A549 treated with DMSO at 1 μM for 4 hours (cell line): Measurements from ENCODE around the gene LBX2. TPM values are rescaled to one million over a fixed set of nuclear protein-coding genes. Genes with fewer than 3 reads are reported as not detected.

Source experiments
- total RNA-seq: library from RNA; stranded (reverse); fragments of 200-300 nt; extraction: Qiagen RNA extraction; gene quantifications from 5 replicates; pipeline ENCODE4 v1.2.3, GENCODE V29; 2022; ENCODE audit warnings: low read depth

The LBX2 gene, protein sequence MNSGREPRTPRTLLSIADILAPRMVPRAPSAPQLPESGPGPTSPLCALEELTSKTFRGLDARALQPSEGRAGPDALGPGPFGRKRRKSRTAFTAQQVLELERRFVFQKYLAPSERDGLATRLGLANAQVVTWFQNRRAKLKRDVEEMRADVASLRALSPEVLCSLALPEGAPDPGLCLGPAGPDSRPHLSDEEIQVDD
- total RNA-seq: 3.5 to 4.6 TPM (median 4.1 TPM) in 5 replicates

DNA sequence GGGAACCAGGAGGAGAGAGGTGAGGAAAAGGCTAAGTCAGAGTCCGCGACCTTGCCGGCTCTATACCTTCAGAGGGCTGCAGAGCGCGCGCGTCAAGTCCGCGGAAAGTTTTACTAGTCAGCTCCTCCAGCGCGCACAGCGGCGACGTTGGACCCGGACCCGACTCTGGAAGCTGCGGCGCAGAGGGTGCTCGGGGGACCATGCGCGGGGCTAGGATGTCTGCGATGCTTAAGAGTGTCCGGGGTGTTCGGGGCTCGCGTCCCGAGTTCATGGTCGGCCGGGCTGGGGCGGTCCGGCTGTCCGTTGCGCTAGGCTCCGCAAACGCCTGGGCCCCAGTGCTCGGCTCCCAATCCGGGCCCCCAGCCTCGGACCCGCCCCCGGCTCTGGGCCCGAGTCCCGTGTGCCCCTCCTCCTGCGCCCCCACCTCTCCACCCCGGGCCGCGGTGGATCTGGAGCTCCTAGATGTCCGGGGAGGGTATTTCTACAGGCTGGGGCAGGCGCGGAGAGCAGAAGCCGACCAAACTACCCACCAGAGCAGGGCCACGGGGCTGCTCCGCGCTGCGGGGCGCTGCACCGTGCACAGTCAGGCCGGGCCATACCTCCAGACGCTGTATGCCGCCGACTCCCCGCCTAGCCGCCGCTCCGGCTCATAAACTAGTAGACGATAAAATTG lies at the start of gene LBX2:
Gene LBX2, minus strand, starts transcription at position 337 of the 673 bp plus-strand sequence. Its CDS starts 66 bp downstream, at position 271.

DNA sequence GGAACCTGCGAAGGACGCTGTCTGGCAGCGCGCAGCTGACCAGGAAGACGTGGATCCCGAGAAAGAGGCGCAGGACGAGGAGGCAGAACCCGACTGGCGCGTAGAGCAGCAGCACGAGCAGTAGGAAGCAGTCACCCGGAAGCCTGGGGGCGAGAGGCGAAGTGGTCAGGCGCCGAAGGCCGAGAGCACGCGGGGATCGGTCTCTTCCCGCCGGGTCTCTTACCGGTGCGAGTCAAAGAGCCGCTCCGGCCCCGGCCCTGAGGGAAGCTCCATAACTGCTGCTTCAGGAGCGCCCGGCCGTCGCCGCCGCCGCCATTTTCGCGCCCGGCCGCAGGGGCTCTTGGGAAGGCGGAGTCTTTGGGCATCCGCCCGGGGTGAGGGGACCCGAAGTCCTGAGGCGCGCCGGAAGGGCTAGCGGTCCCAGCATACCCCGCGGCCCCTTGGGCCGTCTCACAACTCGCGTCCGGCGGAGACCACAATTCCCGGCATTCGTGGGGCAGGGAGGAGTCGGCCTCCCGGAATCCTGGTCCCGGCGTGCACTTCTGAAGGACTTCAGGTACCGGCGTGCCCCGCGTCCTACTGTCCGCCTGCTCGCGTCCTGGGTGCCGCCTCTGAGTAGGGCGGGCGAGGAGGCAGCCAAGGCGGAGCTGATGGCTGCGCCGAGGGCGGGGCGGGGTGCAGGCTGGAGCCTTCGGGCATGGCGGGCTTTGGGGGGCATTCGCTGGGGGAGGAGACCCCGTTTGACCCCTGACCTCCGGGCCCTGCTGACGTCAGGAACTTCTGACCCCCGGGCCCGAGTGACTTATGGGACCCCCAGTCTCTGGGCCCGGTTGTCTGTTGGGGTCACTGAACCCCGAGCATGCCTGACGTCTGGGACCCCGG lies 30.2 kb upstream of the LBX2 start, which contains the start of the genes AUP1 and HTRA2:
Gene AUP1, minus strand, starts transcription at position 350 of the 882 bp plus-strand sequence. Its CDS starts 77 bp downstream, at position 273.
Gene HTRA2, plus strand, starts transcription at position 577 of the 882 bp plus-strand sequence. Its CDS starts 74 bp downstream, at position 651.

DNA sequence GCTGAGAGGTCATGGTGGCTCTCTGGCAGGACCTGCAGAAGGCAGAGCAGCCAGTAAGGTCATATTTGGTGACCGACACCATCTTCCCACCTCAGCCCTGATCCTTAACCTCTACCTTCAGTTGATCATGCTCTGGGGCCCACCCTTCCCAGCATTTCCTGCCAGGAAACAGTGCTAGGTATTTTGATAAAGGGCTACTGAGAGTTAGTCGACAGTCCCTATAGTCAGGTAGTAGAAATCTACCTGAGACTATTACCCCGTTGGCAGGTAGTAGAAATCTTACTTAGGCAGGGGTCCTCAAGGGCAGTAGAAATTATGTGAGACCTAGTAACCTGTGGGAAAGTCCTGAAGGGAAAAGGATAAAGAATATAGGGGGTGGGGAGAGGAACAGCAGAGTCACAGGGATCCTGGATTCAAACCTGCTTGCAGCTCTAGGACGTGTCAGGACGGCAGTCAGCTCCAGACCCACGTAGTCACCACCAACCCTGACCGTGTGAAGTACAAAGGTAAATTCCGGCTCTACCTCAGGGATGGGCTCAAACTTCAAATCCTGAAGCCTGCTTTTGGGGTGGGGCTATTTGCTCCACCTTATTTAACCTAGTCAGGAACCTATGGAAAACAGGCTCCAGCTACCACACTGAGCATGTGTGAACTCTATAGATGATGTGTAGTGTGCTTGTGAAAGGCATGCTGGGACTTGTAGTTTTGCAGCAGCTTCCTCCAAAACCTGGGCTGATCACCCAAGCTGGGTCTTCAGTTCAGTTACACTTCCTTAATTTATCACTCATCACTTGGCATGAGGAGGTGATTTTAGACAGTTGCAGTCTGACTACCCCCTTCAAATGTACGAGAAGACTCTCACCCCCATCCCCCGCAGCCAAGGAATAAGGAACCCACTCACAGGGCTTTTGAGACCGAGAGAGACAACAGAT lies 26.6 kb upstream of the LBX2 start, which contains the start of gene DQX1:
Gene DQX1, minus strand, starts transcription at position 515 of the 932 bp plus-strand sequence. Its CDS starts 502 bp downstream, at position 13.

DNA sequence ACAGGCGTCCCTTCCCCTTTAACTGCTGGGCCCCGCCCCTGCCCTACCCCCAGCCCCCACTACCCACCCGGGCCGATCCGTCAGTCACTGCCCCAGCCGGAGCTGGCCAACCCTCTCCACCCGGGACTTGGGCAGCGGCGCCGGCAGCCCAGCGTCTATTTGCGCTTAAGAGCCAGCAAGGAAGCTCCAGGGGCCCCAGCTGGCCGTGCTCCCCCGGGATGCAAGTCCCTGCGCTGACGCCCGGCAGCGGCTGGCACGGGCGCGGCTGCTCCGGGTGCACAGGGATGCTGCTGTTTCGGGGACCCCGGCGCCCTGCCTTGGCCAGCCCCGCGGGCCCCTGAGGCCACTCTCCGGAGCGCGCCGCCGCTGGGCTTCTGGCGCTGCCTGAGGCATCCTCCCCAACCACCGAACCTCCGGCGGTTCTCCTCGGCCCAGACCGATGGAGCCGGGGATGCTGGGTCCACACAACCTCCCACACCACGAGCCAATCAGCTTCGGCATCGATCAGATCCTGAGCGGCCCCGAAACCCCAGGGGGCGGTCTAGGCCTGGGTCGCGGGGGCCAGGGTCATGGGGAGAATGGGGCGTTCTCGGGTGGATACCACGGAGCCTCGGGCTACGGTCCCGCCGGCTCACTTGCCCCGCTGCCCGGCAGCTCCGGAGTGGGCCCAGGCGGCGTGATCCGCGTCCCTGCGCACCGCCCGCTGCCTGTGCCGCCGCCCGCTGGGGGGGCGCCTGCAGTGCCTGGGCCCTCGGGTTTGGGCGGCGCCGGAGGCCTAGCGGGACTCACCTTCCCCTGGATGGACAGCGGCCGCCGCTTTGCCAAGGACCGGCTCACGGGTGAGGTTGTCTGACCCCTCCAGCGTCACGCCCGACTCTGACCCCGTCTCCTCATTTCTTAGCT lies 15.2 kb upstream of the LBX2 start, which contains the start of gene TLX2:
Gene TLX2, plus strand, starts transcription at position 83 of the 903 bp plus-strand sequence. Its CDS starts 357 bp downstream, at position 440.

DNA sequence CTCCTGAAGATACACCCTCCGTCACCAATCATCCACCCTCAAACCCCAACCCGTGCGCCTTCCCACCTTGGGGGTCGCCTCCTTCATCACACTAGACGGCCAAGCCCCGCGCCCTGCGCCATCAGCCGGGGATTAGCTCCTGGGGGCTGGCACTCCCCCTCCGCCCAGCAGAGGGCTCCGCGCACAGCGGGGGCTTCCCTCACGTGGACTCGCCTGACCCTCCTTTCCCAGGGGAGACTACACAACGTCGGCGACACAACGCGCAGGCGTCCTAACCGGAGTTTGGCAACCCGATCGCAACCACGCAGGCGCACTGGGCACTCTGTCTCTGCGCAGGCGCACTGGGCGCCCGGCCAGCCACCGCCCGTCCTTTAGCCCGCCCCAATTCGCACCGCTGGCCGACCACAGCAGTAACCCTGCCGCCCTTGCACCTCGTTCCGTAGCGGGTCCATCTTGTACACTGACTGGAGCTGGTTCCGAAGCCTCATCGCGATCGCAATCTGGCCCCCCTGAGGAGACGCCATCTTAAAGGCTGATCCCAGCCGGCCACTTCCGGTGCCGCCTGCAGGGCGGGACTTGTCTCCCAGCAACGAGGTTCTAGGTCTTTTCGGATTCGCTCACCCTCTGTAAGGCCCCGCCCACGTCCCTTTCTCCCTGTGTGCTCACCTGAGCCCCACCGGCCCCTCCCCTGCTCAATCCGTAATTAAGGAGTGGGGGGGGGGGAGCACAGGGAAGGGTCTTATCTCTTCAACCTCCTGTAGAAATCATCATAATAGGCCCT lies 7.9 kb upstream of the LBX2 start, which contains the start of gene PCGF1:
Gene PCGF1, minus strand, starts transcription at position 551 of the 781 bp plus-strand sequence. Its CDS starts 27 bp downstream, at position 524.

DNA sequence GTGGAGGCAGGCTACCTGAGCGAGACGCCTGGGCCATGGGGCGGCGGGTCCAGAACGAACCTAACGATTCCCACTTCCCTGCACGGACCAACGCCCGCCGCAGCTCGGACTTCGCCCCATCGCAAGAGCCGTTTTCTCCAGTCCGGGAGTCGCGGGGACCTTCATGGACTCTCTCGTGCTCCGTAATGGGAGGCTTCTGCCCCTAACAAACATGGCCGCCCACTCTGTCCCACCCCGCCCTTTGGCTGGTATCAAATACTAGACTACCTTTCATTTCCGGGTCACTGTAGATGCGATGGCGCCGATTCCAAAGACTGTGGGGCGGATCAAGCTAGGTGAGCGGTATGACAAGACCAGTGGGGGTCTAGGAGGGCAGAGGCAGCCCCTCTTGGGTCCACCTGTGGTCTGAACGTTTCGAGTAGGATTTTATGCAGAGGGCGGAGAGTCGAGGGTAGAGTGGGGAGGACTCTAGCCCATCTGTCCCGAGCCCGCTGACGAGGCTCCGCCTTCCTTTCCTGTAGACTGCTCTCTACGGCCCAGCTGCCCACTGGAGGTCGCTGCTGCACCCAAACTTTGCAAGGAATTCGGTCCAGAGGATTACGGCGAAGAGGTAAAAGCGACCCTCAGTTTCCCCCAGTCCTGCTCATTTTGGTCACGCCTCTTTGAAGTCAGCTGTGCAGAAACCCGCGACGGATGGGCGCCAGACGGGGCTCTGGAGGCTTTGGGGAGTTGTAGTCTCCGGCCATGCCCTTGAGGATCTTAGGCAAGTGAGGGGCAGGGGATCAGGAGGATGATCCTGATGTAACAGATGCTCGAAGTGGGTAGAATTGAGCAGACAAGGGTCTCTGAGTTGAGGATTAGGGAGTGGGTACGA lies 16.4 kb downstream of the LBX2 start, which contains the start of the genes CCDC142 and TTC31:
Gene CCDC142, minus strand, starts transcription at position 198 of the 874 bp plus-strand sequence. Its CDS starts 161 bp downstream, at position 37.
Gene TTC31, plus strand, starts transcription at position 281 of the 874 bp plus-strand sequence. Its CDS starts 15 bp downstream, at position 296.

DNA sequence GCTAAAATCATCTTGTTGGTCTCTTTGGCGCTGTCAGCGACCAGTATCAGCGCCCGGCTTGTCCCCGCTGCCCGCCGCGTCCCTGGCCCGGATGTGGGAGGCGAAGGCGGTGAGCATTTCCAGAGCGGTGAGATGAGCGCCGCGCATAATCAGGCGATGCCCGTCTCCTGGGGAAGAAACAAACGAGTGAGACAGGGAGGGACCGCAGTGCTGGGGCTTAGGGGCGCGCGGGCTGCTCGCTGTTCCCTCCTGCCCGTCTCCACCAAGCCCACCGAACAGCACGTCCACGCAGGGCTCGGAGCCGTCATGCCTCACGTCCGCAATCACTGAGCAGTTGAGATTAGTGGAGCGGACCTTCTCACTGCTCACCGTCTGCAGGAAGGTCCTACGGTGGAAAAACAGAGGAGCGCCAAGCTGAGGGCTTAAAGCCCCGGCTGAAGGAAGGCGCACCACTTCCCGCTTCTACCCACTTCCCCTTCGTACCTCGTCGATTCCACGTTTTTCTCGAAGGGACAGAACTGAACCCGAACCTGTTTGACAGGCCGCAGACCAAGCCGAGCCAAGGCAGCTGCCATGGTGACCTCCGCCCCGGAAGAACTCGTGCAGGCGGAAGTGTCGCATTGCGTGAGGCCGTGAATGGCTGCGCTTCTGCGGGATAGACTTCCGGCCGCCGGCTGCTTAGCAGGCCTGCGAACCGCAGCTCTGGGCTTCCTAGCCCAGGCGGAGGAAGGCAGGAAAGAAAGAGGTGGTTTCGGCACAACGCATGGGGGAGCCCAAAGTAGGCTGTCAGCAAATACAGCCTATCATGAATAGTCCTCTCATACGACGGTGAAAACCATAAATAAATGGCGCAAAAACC lies 27.1 kb downstream of the LBX2 start, which contains the start of gene MRPL53:
Gene MRPL53, minus strand, starts transcription at position 595 of the 859 bp plus-strand sequence. Its CDS starts 20 bp downstream, at position 575.

DNA sequence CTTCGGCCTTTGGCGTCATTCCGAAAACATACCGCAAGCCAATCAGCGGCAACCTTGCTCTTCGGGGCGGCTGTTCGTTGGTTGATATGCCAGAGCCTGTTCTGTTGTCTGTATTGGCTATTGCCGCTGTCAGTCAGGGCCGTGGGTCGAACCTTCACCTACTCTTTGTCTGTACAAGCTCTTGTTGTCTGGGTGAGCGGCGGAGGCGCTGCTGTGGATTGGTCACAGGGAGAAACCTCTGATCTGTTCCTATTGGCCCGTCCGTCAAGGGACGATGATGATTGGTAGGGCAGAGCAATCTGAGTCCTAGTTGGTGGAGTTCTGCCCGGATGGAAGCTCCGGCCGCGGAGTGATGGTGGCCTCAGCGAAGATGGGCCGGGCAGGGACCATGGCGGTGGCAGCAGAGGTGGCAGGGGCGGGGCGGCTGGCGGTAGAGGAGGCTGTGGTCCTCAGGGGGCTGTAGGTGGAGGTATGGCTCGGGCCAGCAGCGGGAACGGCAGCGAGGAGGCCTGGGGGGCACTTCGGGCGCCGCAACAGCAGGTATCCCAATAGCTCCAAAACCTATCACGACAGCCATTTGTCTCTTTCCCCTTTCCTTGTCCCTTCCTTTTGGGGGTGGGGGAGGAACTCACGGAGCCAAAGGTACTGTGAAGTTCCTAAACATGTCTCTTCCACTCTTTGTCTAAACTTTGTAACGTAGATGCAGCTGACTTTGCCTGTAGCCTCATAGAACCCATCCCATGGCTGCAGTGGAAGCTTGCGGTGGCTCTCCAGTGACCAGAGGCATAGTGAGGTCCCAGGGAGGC lies 41.1 kb downstream of the LBX2 start, which contains the start of gene WBP1:
Gene WBP1, plus strand, starts transcription at position 307 of the 806 bp plus-strand sequence. Its CDS starts 165 bp downstream, at position 472.

DNA sequence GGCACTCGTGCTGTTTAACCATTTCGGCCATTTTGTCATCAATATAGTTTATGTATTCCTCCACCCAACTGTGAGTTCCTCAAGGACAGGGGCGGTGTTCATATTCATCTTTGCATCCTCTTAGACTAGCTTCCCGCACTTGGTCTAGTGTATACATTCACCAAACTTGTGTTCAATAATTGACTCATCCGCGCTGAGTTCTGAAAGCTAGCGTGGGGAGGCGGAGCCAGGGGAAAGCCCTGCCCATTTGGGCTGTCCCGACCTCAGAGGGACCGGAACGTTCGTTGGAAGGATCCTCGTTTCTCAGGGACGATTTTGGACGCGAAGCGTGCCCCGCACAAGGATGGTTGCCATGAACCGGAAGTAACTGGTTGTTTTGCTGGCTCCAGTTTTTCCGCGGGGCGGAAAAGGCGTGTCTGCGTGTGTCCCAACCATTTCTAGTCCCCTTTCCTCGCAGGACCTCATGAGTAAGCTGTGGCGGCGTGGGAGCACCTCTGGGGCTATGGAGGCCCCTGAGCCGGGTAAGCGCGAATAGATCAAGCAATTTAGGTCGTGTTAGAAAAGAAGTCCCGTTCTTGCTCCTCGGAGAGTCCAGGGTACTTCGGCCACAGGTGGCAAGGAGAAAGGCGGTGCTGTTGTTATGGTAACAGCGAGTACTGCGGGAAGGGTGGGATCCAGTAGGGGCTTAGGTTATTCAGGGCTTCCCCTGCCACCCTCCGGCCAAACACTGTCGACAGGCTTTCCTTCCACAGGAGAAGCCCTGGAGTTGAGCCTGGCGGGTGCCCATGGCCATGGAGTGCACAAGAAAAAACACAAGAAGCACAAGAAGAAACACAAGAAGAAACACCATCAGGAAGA lies 44.5 kb downstream of the LBX2 start, which contains the start of gene INO80B:
Gene INO80B, plus strand, starts transcription at position 434 of the 858 bp plus-strand sequence. Its CDS starts 30 bp downstream, at position 464.

Other genes starting within 250 kb of the LBX2 start
- 0.18 to 0.41 TPM (median 0.28 TPM) in 5 replicates for gene SLC4A5, start 156.2 kb downstream of the LBX2 start, total RNA-seq
- 111 to 159 TPM (median 138 TPM) in 5 replicates for gene DCTN1, start 119.3 kb downstream of the LBX2 start, total RNA-seq
- gene C2orf81, start 78.0 kb downstream of the LBX2 start, total RNA-seq: 3.2 to 4.4 TPM (median 3.2 TPM) in 5 replicates
- 77.2 to 88.4 TPM (median 80.7 TPM) in 5 replicates for gene WDR54, start 77.9 kb downstream of the LBX2 start, total RNA-seq
- gene RTKN, start 57.7 kb downstream of the LBX2 start, total RNA-seq: 19.2 to 28.0 TPM (median 20.7 TPM) in 5 replicates
- 39.5 to 51.7 TPM (median 48.4 TPM) in 5 replicates for gene INO80B, start 44.5 kb downstream of the LBX2 start, total RNA-seq
- gene WBP1, start 41.2 kb downstream of the LBX2 start, total RNA-seq: 52.9 to 81.9 TPM (median 75.1 TPM) in 5 replicates
- 37.8 to 51.9 TPM (median 50.9 TPM) in 5 replicates for gene MOGS, start 34.2 kb downstream of the LBX2 start, total RNA-seq
- gene MRPL53, start 26.9 kb downstream of the LBX2 start, total RNA-seq: 105 to 147 TPM (median 128 TPM) in 5 replicates
- gene CCDC142, start 16.6 kb downstream of the LBX2 start, total RNA-seq: 10.8 to 16.3 TPM (median 14.3 TPM) in 5 replicates
- 14.8 to 19.3 TPM (median 17.3 TPM) in 5 replicates for gene TTC31, start 16.5 kb downstream of the LBX2 start, total RNA-seq
- 28.2 to 39.3 TPM (median 31.9 TPM) in 5 replicates for gene PCGF1, start 8.1 kb upstream of the LBX2 start, total RNA-seq
- 0.14 to 0.43 TPM (median 0.25 TPM) in 5 replicates for gene TLX2, start 14.8 kb upstream of the LBX2 start, total RNA-seq
- gene DQX1, start 26.6 kb upstream of the LBX2 start, total RNA-seq: 0.08 to 0.12 TPM (median 0.11 TPM) in 3 of 5 replicates, not detected in the others
- gene AUP1, start 30.1 kb upstream of the LBX2 start, total RNA-seq: 194 to 263 TPM (median 239 TPM) in 5 replicates
- gene HTRA2, start 30.3 kb upstream of the LBX2 start, total RNA-seq: 31.5 to 42.2 TPM (median 38.3 TPM) in 5 replicates
- gene LOXL3, start 54.3 kb upstream of the LBX2 start, total RNA-seq: 0.25 to 0.55 TPM (median 0.40 TPM) in 5 replicates
- 4.0 to 5.6 TPM (median 4.9 TPM) in 5 replicates for gene DOK1, start 55.1 kb upstream of the LBX2 start, total RNA-seq
- gene M1AP, start 148.7 kb upstream of the LBX2 start, total RNA-seq: not detected in 5 replicates
- 8.6 to 13.7 TPM (median 11.2 TPM) in 5 replicates for gene SEMA4F, start 154.6 kb upstream of the LBX2 start, total RNA-seq